GM18870 (cell line): ENCODE data around the gene PA2G4.
A peak's percentile ranks its signal among the peaks of the same experiment; 100 is the strongest.

Source experiments
- ATAC-seq: cut with Tn5 transposase; IDR thresholded peaks from one replicate; pipeline ENCODE4 v1.9.1; 2021; ENCODE audit warnings: moderate library complexity; ENCODE audit not compliant: unreplicated experiment

The PA2G4 gene

GRCh38 chr12:56122637-56123036 is 18.3 kb downstream of the PA2G4 start:
- no peak for ATAC-seq

- no peak for ATAC-seq
Measured at GRCh38 chr12:56124133-56124532, 19.8 kb downstream of the PA2G4 start.

GRCh38 chr12:56126732-56127239 is 22.4 kb downstream of the PA2G4 start:
- ATAC-seq: no peak

GRCh38 chr12:56127485-56127887 is 23.1 kb downstream of the PA2G4 start:
- no peak for ATAC-seq

- peak; percentile 85 for ATAC-seq
Measured at GRCh38 chr12:56127888-56128669, 23.7 kb downstream of the PA2G4 start, which contains the start of gene ESYT1. Gene ESYT1 (plus strand): TSS chr12:56128267. CDS start chr12:56128320, 53 bp downstream.

- ATAC-seq: no peak
Measured at GRCh38 chr12:56128670-56129205, 24.4 kb downstream of the PA2G4 start.

GRCh38 chr12:56129206-56129941 is 25.0 kb downstream of the PA2G4 start:
- ATAC-seq: no peak

GRCh38 chr12:56129942-56130495 is 25.7 kb downstream of the PA2G4 start:
- no peak for ATAC-seq

GRCh38 chr12:56130876-56131275 is 26.5 kb downstream of the PA2G4 start:
- ATAC-seq: no peak

GRCh38 chr12:56134897-56135296 is 30.5 kb downstream of the PA2G4 start:
- no peak for ATAC-seq

GRCh38 chr12:56137853-56138571 is 33.7 kb downstream of the PA2G4 start:
- ATAC-seq: no peak

GRCh38 chr12:56141946-56142784 is 37.8 kb downstream of the PA2G4 start:
- no peak for ATAC-seq

GRCh38 chr12:56143217-56143616 is 38.9 kb downstream of the PA2G4 start:
- no peak for ATAC-seq

GRCh38 chr12:56143870-56144269 is 39.5 kb downstream of the PA2G4 start:
- no peak for ATAC-seq

GRCh38 chr12:56145217-56145616 is 40.9 kb downstream of the PA2G4 start:
- no peak for ATAC-seq

GRCh38 chr12:56146492-56147460 is 42.4 kb downstream of the PA2G4 start:
- no peak for ATAC-seq

- ATAC-seq: no peak
Measured at GRCh38 chr12:56150563-56150962, 46.2 kb downstream of the PA2G4 start.

GRCh38 chr12:56151672-56152131 is 47.3 kb downstream of the PA2G4 start:
- peak; percentile 33 for ATAC-seq
